GM21423 (cell line): ENCODE data around the gene EML6.
"Not testable (repeated sequence)": the region's sequence is repeated elsewhere in the genome, so short reads cannot be mapped to it uniquely, and the experiment has no call there.

Experiments used
- ATAC-seq: cut with Tn5 transposase; IDR thresholded peaks from one replicate; pipeline ENCODE4 v1.9.1; 2021; ENCODE audit warnings: mild to moderate bottlenecking, moderate library complexity; ENCODE audit not compliant: unreplicated experiment

EML6 gene

GRCh38 chr2:54871457-54872107 lies 148.1 kb downstream of the EML6 start:
- ATAC-seq = no peak

GRCh38 chr2:54872780-54873179 lies 149.3 kb downstream of the EML6 start:
- no peak for ATAC-seq

- not testable (repeated sequence) for ATAC-seq
Measured at GRCh38 chr2:54873236-54873635, 149.8 kb downstream of the EML6 start.

GRCh38 chr2:54876764-54877163 lies 153.3 kb downstream of the EML6 start:
- ATAC-seq = no peak

GRCh38 chr2:54878182-54878581 lies 154.7 kb downstream of the EML6 start:
- no peak for ATAC-seq

- no peak for ATAC-seq
Measured at GRCh38 chr2:54879032-54879431, 155.6 kb downstream of the EML6 start.

GRCh38 chr2:54879598-54880332 lies 156.3 kb downstream of the EML6 start:
- no peak for ATAC-seq

- no peak for ATAC-seq
Measured at GRCh38 chr2:54880428-54880827, 157.0 kb downstream of the EML6 start.

GRCh38 chr2:54881759-54882158 lies 158.3 kb downstream of the EML6 start:
- no peak for ATAC-seq

GRCh38 chr2:54885891-54886290 lies 162.4 kb downstream of the EML6 start:
- no peak for ATAC-seq

GRCh38 chr2:54887850-54888545 lies 164.5 kb downstream of the EML6 start:
- ATAC-seq = no peak

- no peak for ATAC-seq
Measured at GRCh38 chr2:54889053-54889452, 165.6 kb downstream of the EML6 start.

GRCh38 chr2:54891909-54892308 lies 168.4 kb downstream of the EML6 start:
- ATAC-seq = no peak

- no peak for ATAC-seq
Measured at GRCh38 chr2:54894467-54894866, 171.0 kb downstream of the EML6 start.

GRCh38 chr2:54895730-54896129 lies 172.3 kb downstream of the EML6 start:
- no peak for ATAC-seq

- no peak for ATAC-seq
Measured at GRCh38 chr2:54897420-54898310, 174.2 kb downstream of the EML6 start.

- no peak for ATAC-seq
Measured at GRCh38 chr2:54898456-54899226, 175.2 kb downstream of the EML6 start.

- no peak for ATAC-seq
Measured at GRCh38 chr2:54899576-54900200, 176.2 kb downstream of the EML6 start.

GRCh38 chr2:54901224-54901986 lies 177.9 kb downstream of the EML6 start:
- no peak for ATAC-seq
